ENCODE measurements around the gene TAT. TPM values are rescaled to one million over a fixed set of nuclear protein-coding genes. Genes with fewer than 3 reads are reported as not detected.

Gene TAT
- total RNA-seq, 1 experiment from 2014 or later, result 0.13 TPM

GRCh38 chr16:71555230-71555891 lies 21.5 kb downstream of the TAT start:
- ChIA-PET CTCF (no interaction called here), POLR2A (ENCODE audit: unreplicated experiment) (no interaction called here)
- Histone ChIP-seq H3K4me1 (replicated peaks; ENCODE audit: insufficient read depth) (0 out of 2 replicates have a peak, but pooled peaks cover 8% of the 10 kb centered on the region), H3F3A (ENCODE audit: insufficient read depth, low read depth) (no peaks in the 10 kb centered on the region), H3K4me2 (no peak overlapping the region), H3K9me3 (ENCODE audit: insufficient read depth, low read depth) (no peaks in the 10 kb centered on the region), H3K27me3 (ENCODE audit: insufficient read depth, low read depth) (peaks cover 2% of the 10 kb centered on the region; the same call in 1 of the 2 replicates), H3K36me3 (ENCODE audit: low read depth) (no peaks in the 10 kb centered on the region), H3K27ac (no peak overlapping the region), H2AFZ (no peak overlapping the region), H3K4me3 (no peak overlapping the region), H3K79me2 (ENCODE audit: low read depth) (no peaks in the 10 kb centered on the region), H4K20me1 (ENCODE audit: insufficient read depth) (no peaks in the 10 kb centered on the region), H3K9me2 (ENCODE audit: insufficient read depth) (no peaks in the 10 kb centered on the region)
- no peak for TF ChIP-seq CTCF (conservative IDR thresholded peaks at IDR 0.05)
- peak in 1 of 2 experiments; percentile 48 for DNase-seq
- intact Hi-C loops (cut with micrococcal nuclease; ENCODE audit: unreplicated experiment), result no loop called here
- no TSS peak for BruUV-seq (replicated peaks)

- intact Hi-C loops (cut with micrococcal nuclease; ENCODE audit: unreplicated experiment), result no loop called here
Measured at GRCh38 chr16:71552698-71553503, 24.0 kb downstream of the TAT start.

GRCh38 chr16:71547168-71547567 lies 29.7 kb downstream of the TAT start:
- ChIA-PET POLR2A (ENCODE audit: unreplicated experiment) (no interaction called here), CTCF (no interaction called here)
- Histone ChIP-seq H3K27ac (no peak overlapping the region), H3K27me3 (ENCODE audit: insufficient read depth, low read depth) (peaks cover 24% of the 10 kb centered on the region), H4K20me1 (ENCODE audit: insufficient read depth) (no peaks in the 10 kb centered on the region), H3K9me3 (ENCODE audit: insufficient read depth, low read depth) (no peaks in the 10 kb centered on the region), H3K4me1 (replicated peaks; ENCODE audit: insufficient read depth) (no peaks in the 10 kb centered on the region), H2AFZ (no peak overlapping the region), H3F3A (ENCODE audit: insufficient read depth, low read depth) (no peaks in the 10 kb centered on the region), H3K79me2 (ENCODE audit: low read depth) (no peaks in the 10 kb centered on the region), H3K4me2 (no peak overlapping the region), H3K4me3 (no peak overlapping the region), H3K36me3 (ENCODE audit: low read depth) (no peaks in the 10 kb centered on the region), H3K9me2 (ENCODE audit: insufficient read depth) (no peaks in the 10 kb centered on the region)
- no peak for TF ChIP-seq EZH2 (IDR thresholded peaks at IDR 0.05; ENCODE audit: low read depth)
- TF ChIP-seq CTCF (conservative IDR thresholded peaks at IDR 0.05), result no peak
- DNase-seq, result no peak
- BruUV-seq (replicated peaks), result no TSS peak
- intact Hi-C loops (cut with micrococcal nuclease; ENCODE audit: unreplicated experiment), result no loop called here

More at GRCh38 chr16:71552698-71553503, 24.0 kb downstream of the TAT start:
- Histone ChIP-seq H4K20me1 (ENCODE audit: insufficient read depth) (no peaks in the 10 kb centered on the region), H3F3A (ENCODE audit: insufficient read depth, low read depth) (no peaks in the 10 kb centered on the region), H3K27me3 (ENCODE audit: insufficient read depth, low read depth) (peaks cover 13% of the 10 kb centered on the region), H3K79me2 (ENCODE audit: low read depth) (no peaks in the 10 kb centered on the region), H3K4me1 (replicated peaks; ENCODE audit: insufficient read depth) (0 out of 2 replicates have a peak, but pooled peaks cover 8% of the 10 kb centered on the region), H3K9me2 (ENCODE audit: insufficient read depth) (no peaks in the 10 kb centered on the region), H2AFZ (no peak overlapping the region), H3K9me3 (ENCODE audit: insufficient read depth, low read depth) (no peaks in the 10 kb centered on the region), H3K4me2 (no peak overlapping the region), H3K36me3 (ENCODE audit: low read depth) (no peaks in the 10 kb centered on the region), H3K4me3 (no peak overlapping the region), H3K27ac (no peak overlapping the region)
- no TSS peak for BruUV-seq (replicated peaks)
- CTCF ChIA-PET, result interaction anchor here (0.5 to 0.8 kb wide), 2 partner anchors 27 to 317 kb away, joined by 3 to 4 read pairs; partner anchors contain the start of gene CHST4
- no peak for TF ChIP-seq EZH2 (IDR thresholded peaks at IDR 0.05; ENCODE audit: low read depth)
- peak; percentile 62 for TF ChIP-seq CTCF (conservative IDR thresholded peaks at IDR 0.05)
- POLR2A ChIA-PET (ENCODE audit: unreplicated experiment), result no interaction called here
- DNase-seq, result peak in 1 of 2 experiments; percentile 49

All from PC-9 (cell line).